Measurements from ENCODE around the gene GAB1. TPM values are rescaled to one million over a fixed set of nuclear protein-coding genes. Genes with fewer than 3 reads are reported as not detected.

The GAB1 gene
- total RNA-seq, 1 donor from 2014 or later: 29.0 TPM

- no peak overlapping the region for H3K27ac ChIP-seq
- H3K9me3 ChIP-seq: no peaks in the 10 kb centered on the region
- H3K4me1 ChIP-seq: peaks cover 72% of the 10 kb centered on the region
- no peaks in the 10 kb centered on the region for H3K36me3 ChIP-seq
- DNase-seq (ENCODE audit: extremely low spot score in 2 of 2): no peak
- no peak for TF ChIP-seq CTCF (IDR thresholded peaks at IDR 0.05)
- TF ChIP-seq POLR2AphosphoS5 (IDR thresholded peaks at IDR 0.05; ENCODE audit: insufficient read depth in 1 of 2, low read depth in 1 of 2): no peak
- TF ChIP-seq POLR2A (IDR thresholded peaks at IDR 0.05): no peak
- intact Hi-C loops (cut with DNase I): no loop called here
- no peaks in the 10 kb centered on the region for H3K27me3 ChIP-seq
- H3K4me3 ChIP-seq: no peak overlapping the region
These were observed 38.1 kb downstream of the GAB1 start for GRCh38 chr4:143374771-143375170.

DNA sequence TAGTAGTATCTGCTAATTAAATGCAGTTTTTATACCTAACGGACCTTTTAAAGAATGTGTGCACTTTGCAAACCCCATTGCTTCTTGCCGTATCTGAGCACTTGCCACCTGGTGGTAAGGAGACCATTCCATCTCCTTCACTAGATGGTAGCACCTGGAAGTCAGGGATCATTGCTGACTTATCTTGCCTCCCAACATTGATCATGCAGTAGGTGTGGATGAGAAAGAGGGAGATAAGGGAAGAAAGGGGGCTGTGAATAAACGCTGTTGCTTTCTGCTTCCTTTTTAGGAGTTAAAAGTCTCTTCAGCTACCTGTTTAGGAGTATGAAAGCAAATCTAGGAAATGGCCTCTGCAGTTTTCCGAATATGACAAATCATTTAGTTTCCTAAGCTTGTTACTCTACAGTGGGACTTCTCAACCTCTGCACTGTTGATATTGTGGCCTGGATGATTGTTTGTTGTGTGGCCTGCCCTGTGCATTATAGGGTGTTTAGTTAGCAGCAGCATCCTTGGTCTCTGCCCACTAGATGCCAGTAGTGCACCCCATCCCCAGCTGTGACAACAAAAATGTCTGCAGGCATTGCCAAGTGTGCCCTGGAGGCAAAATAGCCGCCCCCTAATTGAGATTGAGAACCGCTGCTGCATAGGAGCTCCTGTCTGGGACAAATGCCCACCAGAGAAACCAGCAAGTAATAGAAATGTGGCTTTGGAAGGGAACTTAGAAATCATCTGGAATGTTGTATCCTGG, 38.8 kb downstream of the GAB1 start:
- Histone ChIP-seq H3K4me1 (peaks cover 78% of the 10 kb centered on the region), H3K27me3 (no peaks in the 10 kb centered on the region), H3K9me3 (no peaks in the 10 kb centered on the region), H3K27ac (no peak overlapping the region), H3K4me3 (no peak overlapping the region), H3K36me3 (no peaks in the 10 kb centered on the region)
- DNase-seq (ENCODE audit: extremely low spot score in 2 of 2): no peak
- TF ChIP-seq CTCF (IDR thresholded peaks at IDR 0.05) (peak in 1 of 3 experiments; percentile 12), POLR2A (IDR thresholded peaks at IDR 0.05) (no peak), POLR2AphosphoS5 (IDR thresholded peaks at IDR 0.05; ENCODE audit: insufficient read depth in 1 of 2, low read depth in 1 of 2) (no peak)
- intact Hi-C loops (cut with DNase I): no loop called here

DNA sequence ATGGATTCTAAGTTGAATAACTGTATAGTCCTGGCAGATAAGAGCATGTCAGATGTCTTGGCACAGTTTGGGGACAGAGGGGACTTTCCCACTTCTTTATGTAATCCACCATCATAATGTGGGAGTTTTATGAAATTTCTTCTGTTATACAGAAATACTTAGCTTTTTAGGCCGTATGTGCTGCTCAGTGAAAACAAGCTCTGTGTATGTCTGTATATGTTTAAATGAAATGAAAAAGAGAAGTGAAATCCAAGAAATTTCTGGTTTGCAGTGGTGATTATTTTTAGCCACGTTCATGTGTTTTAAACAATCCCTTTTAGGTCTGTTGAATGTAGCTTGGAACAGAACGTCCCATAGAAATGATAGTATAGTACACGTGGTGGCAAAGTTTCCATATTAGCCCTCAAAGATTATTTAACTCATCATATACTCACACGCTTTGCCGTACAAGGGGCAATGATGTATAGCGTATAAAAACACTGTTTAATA, 41.0 kb downstream of the GAB1 start:
- Histone ChIP-seq H3K9me3 (no peaks in the 10 kb centered on the region), H3K27me3 (no peaks in the 10 kb centered on the region), H3K36me3 (no peaks in the 10 kb centered on the region), H3K4me1 (peaks cover 90% of the 10 kb centered on the region), H3K4me3 (no peak overlapping the region), H3K27ac (peak overlapping the region; percentile 52)
- intact Hi-C loops (cut with DNase I): no loop called here
- no peak for TF ChIP-seq POLR2A (IDR thresholded peaks at IDR 0.05)
- no peak for DNase-seq (ENCODE audit: extremely low spot score in 2 of 2)

DNA sequence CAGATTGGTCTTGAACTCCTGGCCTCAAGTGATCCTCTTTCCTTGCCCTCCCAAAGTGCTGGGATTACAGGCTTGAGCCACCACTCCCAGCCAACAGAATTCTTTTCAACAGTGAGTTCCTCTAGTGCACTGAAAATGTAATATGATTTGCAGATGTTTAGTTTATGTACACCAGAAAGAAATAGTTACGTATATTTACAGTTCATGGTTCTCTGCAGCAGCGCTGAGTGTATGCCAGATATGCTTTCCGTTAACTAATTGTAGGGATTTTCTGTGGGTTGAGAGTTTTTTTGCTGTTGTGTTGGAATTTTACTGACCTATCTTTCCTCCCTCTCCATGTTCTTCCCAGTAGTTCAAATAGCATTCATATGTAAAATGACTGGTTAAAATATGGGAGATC, 44.0 kb downstream of the GAB1 start:
- Histone ChIP-seq H3K9me3 (no peaks in the 10 kb centered on the region), H3K27me3 (no peaks in the 10 kb centered on the region), H3K4me3 (no peak overlapping the region), H3K27ac (peak overlapping the region; percentile 74), H3K36me3 (no peaks in the 10 kb centered on the region), H3K4me1 (peaks cover 88% of the 10 kb centered on the region)
- no peak for DNase-seq (ENCODE audit: extremely low spot score in 2 of 2)
- no peak for TF ChIP-seq POLR2AphosphoS5 (IDR thresholded peaks at IDR 0.05; ENCODE audit: insufficient read depth in 1 of 2, low read depth in 1 of 2)
- TF ChIP-seq POLR2A (IDR thresholded peaks at IDR 0.05): no peak
- TF ChIP-seq CTCF (IDR thresholded peaks at IDR 0.05): no peak
- intact Hi-C loops (cut with DNase I): no loop called here

DNA sequence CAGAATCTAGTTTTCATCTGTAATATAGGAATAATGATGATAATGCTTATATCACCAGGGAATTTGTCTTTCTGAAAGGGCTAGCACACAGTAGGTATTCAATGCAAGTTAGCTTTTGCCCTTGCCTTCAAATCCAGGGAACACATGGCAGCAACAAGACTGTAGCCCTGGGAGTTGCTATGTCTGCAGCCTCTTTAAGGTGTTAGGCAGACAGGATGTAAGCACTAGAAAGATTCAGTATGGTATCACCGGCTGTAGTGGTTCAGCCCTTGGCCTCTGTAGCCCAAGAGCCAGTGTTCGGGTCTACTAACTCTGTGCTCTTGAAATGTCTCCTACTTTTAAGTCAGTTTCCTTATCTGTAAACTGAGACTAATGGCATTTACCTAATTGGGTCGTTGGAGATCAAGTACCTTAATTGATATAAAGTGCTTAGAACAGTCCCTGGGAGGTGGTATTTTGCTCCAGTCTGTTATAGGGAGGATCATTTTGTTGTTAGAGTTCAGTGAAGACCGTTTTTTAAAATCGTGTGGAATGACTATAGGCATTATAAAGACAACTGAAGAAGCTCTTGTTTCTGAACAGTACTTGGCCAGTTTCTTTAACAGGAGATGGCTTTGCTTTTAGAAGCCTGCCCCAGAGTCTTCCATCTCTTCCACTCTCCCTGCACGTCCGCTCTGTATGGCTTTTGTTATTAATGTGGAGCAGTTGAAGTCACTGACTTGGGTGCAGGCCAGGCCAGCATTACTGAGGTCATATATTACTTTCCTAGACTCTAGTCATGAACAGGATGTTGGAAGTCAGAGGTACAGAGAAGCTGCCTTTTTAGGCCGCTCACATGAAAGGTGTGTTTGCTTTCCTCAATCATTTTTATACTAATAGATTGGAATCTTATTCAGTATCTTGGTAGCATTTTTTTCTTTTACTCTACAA, 44.8 kb downstream of the GAB1 start:
- H3K4me1 ChIP-seq: peaks cover 80% of the 10 kb centered on the region
- intact Hi-C loops (cut with DNase I): no loop called here
- H3K27me3 ChIP-seq: no peaks in the 10 kb centered on the region
- DNase-seq (ENCODE audit: extremely low spot score in 2 of 2): no peak
- TF ChIP-seq POLR2A (IDR thresholded peaks at IDR 0.05) (no peak), POLR2AphosphoS5 (IDR thresholded peaks at IDR 0.05; ENCODE audit: insufficient read depth in 1 of 2, low read depth in 1 of 2) (peak in 1 of 2 donors; percentile 80), CTCF (IDR thresholded peaks at IDR 0.05) (no peak)
- no peaks in the 10 kb centered on the region for H3K36me3 ChIP-seq
- no peaks in the 10 kb centered on the region for H3K9me3 ChIP-seq
- H3K27ac ChIP-seq: peak overlapping the region; percentile 74
- no peak overlapping the region for H3K4me3 ChIP-seq

All from vagina (tissue), 2 donors.